Glutamatergic neuron (in vitro differentiated cells): ENCODE measurements around the gene PPP6R2. TPM values are rescaled to one million over a fixed set of nuclear protein-coding genes. Genes with fewer than 3 reads are reported as not detected.

Experiments
- DNase-seq: peaks from one replicate; pipeline ENCODE4 v3.0.0; 2022
- H3K27ac Mint-ChIP-seq: one replicate; pipeline ENCODE4 v1.8.0; 2020; ENCODE audit warnings: mild to moderate bottlenecking, mixed read lengths, inconsistent platforms; ENCODE audit not compliant: unreplicated experiment
- H3K27me3 Mint-ChIP-seq: one replicate; pipeline ENCODE4 v1.8.0; 2020; ENCODE audit warnings: mild to moderate bottlenecking, moderate library complexity, mixed read lengths, inconsistent platforms; ENCODE audit not compliant: unreplicated experiment
- H3K36me3 Mint-ChIP-seq: one replicate; pipeline ENCODE4 v1.8.0; 2020; ENCODE audit warnings: mild to moderate bottlenecking, mixed read lengths, inconsistent platforms; ENCODE audit not compliant: unreplicated experiment
- H3K4me1 Mint-ChIP-seq: one replicate; pipeline ENCODE4 v1.8.0; 2020; ENCODE audit warnings: mild to moderate bottlenecking, low read depth, mixed read lengths, inconsistent platforms; ENCODE audit not compliant: unreplicated experiment
- H3K4me3 Mint-ChIP-seq: one replicate; pipeline ENCODE4 v1.8.0; 2020; ENCODE audit warnings: mild to moderate bottlenecking, mixed read lengths, inconsistent platforms; ENCODE audit not compliant: unreplicated experiment
- H3K9me3 Mint-ChIP-seq: one replicate; pipeline ENCODE4 v1.8.0; 2020; ENCODE audit warnings: mild to moderate bottlenecking, moderate library complexity, mixed read lengths, inconsistent platforms; ENCODE audit not compliant: unreplicated experiment
- total RNA-seq: library from RNA; stranded (reverse); fragmentation: NEBNext Ultra II Directional; extraction: Animal tissue kit (Norgen Biotek cat#: 25700); gene quantifications from one replicate; pipeline ENCODE4 v1.2.1, GENCODE V29; 2021; ENCODE audit not compliant: unreplicated experiment
- TF ChIP-seq, protein P1 (sequence below): fragments of 200-600 bp; sonication (generic); IDR thresholded peaks from one replicate; pipeline ENCODE4 v1.5.0; 2021; ENCODE audit not compliant: partially characterized antibody, unreplicated experiment

The PPP6R2 gene
- total RNA-seq, 1 donor from 2014 or later: 122 TPM

DNA sequence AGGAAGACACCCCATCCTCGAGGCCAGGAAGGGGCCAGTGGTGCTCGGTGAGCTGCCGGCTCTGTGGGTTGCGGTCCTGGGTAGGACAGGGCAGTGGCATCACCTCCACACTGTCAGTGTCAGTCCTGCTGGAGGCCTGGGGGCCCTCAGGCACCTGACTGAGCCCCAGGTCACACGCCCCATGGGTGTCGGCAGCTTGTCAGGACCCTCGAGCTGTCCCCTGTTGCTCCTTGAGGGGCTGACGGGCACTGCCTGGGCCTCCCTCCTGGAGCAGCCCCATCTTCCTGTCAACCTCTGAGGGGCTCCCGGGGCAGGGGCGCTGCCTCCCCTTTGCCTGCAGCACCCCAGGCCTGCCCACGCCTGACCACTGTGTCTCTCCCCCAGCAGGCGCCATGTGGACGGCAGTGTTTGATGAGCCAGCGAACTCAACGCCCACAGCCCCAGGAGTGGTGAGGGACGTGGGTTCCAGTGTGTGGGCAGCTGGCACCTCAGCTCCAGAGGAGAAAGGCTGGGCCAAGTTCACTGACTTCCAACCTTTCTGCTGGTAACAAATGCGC, 96.3 kb downstream of the PPP6R2 start:
- Mint-ChIP-seq H3K27me3 (peaks cover 16% of the 10 kb centered on the region), H3K4me3 (no peak overlapping the region), H3K27ac (no peak overlapping the region), H3K9me3 (peaks cover 15% of the 10 kb centered on the region), H3K36me3 (no peaks in the 10 kb centered on the region), H3K4me1 (no peaks in the 10 kb centered on the region)
- TF ChIP-seq, protein P1, sequence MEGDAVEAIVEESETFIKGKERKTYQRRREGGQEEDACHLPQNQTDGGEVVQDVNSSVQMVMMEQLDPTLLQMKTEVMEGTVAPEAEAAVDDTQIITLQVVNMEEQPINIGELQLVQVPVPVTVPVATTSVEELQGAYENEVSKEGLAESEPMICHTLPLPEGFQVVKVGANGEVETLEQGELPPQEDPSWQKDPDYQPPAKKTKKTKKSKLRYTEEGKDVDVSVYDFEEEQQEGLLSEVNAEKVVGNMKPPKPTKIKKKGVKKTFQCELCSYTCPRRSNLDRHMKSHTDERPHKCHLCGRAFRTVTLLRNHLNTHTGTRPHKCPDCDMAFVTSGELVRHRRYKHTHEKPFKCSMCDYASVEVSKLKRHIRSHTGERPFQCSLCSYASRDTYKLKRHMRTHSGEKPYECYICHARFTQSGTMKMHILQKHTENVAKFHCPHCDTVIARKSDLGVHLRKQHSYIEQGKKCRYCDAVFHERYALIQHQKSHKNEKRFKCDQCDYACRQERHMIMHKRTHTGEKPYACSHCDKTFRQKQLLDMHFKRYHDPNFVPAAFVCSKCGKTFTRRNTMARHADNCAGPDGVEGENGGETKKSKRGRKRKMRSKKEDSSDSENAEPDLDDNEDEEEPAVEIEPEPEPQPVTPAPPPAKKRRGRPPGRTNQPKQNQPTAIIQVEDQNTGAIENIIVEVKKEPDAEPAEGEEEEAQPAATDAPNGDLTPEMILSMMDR: no peak
- DNase-seq: no peak

DNA sequence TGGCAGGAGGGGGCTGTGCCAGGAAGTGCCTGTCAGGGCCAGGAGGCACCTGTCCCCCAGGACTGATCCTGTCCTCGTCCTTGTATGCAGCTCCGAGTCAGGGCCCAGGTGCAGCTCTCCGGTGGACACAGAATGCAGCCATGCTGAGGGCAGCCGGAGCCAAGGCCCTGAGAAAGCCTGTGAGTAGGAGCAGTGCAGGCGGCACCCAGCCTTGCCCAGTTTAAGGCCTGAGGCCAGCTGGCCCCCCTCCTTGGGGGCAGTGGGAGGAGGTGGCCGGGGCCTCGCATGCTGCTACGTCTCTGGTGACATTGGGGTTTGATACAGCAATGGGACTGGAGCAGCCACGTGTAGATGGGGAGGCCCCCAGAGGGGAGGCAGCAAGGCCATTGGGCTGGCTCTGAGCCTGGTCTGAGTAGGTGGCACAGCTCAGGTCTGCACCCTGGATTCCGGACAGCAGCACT, 96.8 kb downstream of the PPP6R2 start:
- TF ChIP-seq, protein P1: no peak
- peaks cover 21% of the 10 kb centered on the region for H3K27me3 Mint-ChIP-seq
- H3K9me3 Mint-ChIP-seq: peaks cover 20% of the 10 kb centered on the region
- no peaks in the 10 kb centered on the region for H3K4me1 Mint-ChIP-seq
- H3K36me3 Mint-ChIP-seq: no peaks in the 10 kb centered on the region
- H3K27ac Mint-ChIP-seq: no peak overlapping the region
- no peak for DNase-seq
- no peak overlapping the region for H3K4me3 Mint-ChIP-seq

DNA sequence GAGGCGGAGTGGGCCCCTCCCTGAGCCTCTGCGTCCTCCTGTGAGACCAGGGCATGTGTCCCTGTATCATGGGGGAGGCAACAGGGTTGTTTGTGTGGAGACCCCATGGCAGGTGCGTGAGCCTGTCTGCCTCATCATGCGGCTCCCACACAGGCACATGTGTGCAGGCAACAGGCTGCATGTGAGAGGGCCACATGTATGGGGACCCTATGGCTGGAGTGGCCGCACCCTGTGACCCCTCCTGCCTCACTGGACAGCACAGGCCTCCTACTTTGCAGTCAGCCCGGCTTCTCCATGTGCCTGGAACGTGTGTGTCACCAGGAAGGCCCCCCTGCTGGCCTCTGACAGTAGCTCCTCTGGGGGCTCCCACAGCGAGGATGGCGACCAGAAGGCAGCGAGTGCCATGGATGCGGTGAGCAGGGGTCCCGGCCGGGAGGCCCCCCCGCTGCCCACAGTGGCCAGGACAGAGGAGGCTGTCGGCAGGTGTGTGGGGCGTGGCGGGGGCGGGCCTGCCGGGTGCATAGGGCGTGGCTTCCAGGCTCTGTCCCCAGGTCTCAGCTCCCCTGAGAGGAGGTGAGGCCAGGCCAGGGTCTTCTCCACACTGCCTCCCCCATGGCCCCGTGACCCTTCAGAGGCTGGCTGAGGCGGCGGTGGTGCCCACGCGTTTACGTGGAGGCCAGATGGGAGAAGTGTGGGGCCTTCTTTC, 97.6 kb downstream of the PPP6R2 start:
- H3K36me3 Mint-ChIP-seq: no peaks in the 10 kb centered on the region
- H3K4me1 Mint-ChIP-seq: peaks cover 4% of the 10 kb centered on the region
- H3K27ac Mint-ChIP-seq: no peak overlapping the region
- peaks cover 25% of the 10 kb centered on the region for H3K27me3 Mint-ChIP-seq
- H3K9me3 Mint-ChIP-seq: peaks cover 27% of the 10 kb centered on the region
- peak; percentile 16 for DNase-seq
- no peak overlapping the region for H3K4me3 Mint-ChIP-seq
- TF ChIP-seq, protein P1: no peak

DNA sequence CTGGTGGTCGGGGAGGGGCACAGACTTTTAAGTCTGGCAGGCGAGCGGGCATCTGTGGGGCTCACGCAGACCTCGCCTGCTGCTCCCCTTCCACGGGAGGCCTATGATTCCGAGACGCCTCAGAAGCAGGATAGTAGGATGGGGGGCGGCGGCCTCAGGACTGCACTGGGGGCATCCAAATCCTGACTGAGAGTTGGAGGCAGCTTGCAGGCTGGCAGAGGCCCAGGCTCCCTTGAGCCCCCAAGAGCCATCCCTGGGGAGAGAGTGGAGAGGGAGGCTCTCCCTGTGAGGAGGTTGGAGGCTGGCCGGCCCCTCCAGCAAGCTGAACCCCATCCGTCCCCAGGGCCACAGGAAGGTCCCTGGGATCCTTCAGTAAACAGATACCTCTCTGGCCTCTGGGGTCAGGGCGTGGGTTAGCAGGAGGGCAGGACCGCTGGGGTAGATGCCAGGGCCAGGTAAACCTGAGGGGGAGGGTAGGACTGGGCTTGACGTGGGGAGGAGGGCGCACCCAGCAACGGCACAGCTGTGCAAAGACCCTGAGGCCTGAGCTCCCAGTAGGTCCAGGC, 98.4 kb downstream of the PPP6R2 start:
- H3K36me3 Mint-ChIP-seq: no peaks in the 10 kb centered on the region
- no peak overlapping the region for H3K27ac Mint-ChIP-seq
- TF ChIP-seq, protein P1: no peak
- DNase-seq: peak; percentile 27
- H3K27me3 Mint-ChIP-seq: peaks cover 28% of the 10 kb centered on the region
- H3K4me1 Mint-ChIP-seq: peaks cover 4% of the 10 kb centered on the region
- H3K4me3 Mint-ChIP-seq: no peak overlapping the region
- H3K9me3 Mint-ChIP-seq: peaks cover 30% of the 10 kb centered on the region

DNA sequence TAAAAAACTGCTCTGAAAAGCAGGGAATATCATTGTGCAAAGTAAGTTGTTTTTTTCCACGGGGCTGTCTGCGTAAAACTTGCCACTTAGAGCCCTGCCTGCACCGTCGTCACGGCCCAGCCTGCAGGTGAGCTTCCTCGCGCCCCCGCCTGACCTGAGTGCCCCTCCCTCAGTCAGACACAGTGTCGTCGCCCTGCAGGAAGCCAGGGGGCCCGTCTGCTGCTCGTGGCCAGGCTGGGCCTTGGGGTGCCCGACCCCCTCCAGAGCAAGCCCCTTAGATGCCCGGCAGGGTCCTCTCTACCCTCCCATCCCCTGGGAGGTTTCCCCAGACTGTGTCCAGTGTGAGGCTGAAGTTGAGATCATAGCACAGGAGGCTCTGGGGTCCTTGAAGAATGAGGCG, 100.1 kb downstream of the PPP6R2 start:
- peaks cover 29% of the 10 kb centered on the region for H3K9me3 Mint-ChIP-seq
- peaks cover 4% of the 10 kb centered on the region for H3K4me1 Mint-ChIP-seq
- DNase-seq: no peak
- no peaks in the 10 kb centered on the region for H3K36me3 Mint-ChIP-seq
- H3K4me3 Mint-ChIP-seq: peak overlapping the region; percentile 5
- H3K27me3 Mint-ChIP-seq: peaks cover 33% of the 10 kb centered on the region
- TF ChIP-seq, protein P1: no peak
- H3K27ac Mint-ChIP-seq: no peak overlapping the region
